Measurements from ENCODE around the gene KCND1.

The KCND1 gene

DNA sequence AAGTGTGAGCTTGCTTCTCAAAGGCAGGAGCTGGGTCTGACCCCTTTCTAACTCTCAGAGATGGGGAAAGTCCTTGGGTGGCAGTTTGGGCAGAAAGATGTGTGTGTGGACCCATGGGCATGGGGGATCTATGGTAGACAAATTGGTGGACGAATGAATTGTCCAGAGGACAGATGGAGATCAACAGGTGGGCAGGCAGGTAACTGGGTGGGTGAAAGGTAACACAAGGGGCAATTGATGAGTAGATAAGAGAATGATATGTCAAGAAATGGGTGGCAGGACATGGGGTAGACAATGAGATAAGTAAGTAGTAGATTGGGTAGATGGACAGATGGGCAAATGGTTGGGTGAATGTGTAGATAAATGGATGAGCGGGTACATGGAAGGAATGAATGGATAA, 2.9 kb upstream of the KCND1 start:
- Histone ChIP-seq H3K4me1 (ENCODE audit: control insufficient read depth, insufficient read depth, low read length, poor library complexity, severe bottlenecking) (no peaks in the 10 kb centered on the region), H3K27ac (ENCODE audit: low read depth, low read length, severe bottlenecking) (no peak overlapping the region), H3K36me3 (ENCODE audit: control insufficient read depth, insufficient read depth, low read length) (peaks cover 20% of the 10 kb centered on the region), H3K9me3 (ENCODE audit: control insufficient read depth, low read length) (no peaks in the 10 kb centered on the region), H3K4me3 (ENCODE audit: extremely low read depth, insufficient read depth, low read length, poor library complexity, severe bottlenecking) (no peak overlapping the region)
- 67 to 90% methylated on average over 1 to 2 of the region's 2 CpGs for WGBS, 2 experiments (ENCODE audit: insufficient coverage in 2 of 2)

- Histone ChIP-seq H3K9me3 (ENCODE audit: control insufficient read depth, low read length) (no peaks in the 10 kb centered on the region), H3K4me1 (ENCODE audit: control insufficient read depth, insufficient read depth, low read length, poor library complexity, severe bottlenecking) (no peaks in the 10 kb centered on the region), H3K36me3 (ENCODE audit: control insufficient read depth, insufficient read depth, low read length) (peaks cover 20% of the 10 kb centered on the region), H3K4me3 (ENCODE audit: extremely low read depth, insufficient read depth, low read length, poor library complexity, severe bottlenecking) (no peak overlapping the region), H3K27ac (ENCODE audit: low read depth, low read length, severe bottlenecking) (no peak overlapping the region)
- WGBS, 2 experiments (ENCODE audit: insufficient coverage in 2 of 2) = no CpG with 5 or more reads among the region's 3 CpGs
These were observed 2.4 kb upstream of the KCND1 start for GRCh38 chrX:48974033-48974432.

DNA sequence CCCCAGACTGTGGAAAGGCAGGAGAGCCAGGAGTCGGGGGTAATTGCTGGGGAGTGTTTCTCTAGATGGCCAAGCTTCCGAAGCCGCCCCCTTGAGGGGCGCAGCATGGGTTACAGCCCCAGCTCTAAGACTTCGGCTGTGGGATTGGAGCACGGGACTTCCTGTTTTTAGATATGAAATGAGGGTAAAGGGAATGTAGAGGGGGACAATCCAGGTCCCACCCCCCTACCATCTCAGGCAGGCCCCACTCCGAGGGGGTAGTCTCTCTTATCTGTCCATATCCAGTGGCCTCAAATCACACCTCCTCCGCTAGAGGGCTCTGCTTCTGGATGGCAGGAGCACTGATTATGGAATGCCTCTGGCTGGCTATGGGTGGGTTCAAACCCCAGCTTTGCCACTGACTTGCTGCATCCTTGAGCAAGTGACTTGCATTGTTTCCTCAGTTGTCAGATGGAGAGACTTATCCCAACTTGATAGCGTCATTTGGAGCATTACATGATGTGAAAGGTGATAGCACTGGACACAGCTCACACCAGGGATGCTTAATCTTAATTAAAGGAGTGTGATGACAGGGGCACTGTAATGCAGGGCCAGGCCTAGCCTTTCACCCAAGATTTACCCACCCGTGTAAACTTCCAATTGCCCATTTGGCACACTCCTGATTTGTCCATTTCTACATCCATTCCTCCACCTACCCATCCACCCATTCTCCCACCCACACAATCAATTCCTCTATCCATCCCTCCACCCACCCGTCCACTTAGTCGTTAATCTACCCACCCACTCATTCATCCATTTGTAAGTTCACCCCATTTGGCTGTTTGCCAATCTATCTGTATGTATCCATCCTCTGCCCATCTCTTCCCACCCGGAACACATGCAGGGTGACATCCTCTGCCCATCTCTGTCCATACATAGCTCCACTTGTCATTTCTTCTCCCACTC, 848 bp upstream of the KCND1 start:
- Histone ChIP-seq H3K36me3 (ENCODE audit: control insufficient read depth, insufficient read depth, low read length) (peaks cover 12% of the 10 kb centered on the region), H3K4me3 (ENCODE audit: extremely low read depth, insufficient read depth, low read length, poor library complexity, severe bottlenecking) (peak overlapping the region; percentile 28), H3K4me1 (ENCODE audit: control insufficient read depth, insufficient read depth, low read length, poor library complexity, severe bottlenecking) (peaks cover 3% of the 10 kb centered on the region), H3K9me3 (ENCODE audit: control insufficient read depth, low read length) (no peaks in the 10 kb centered on the region), H3K27ac (ENCODE audit: low read depth, low read length, severe bottlenecking) (no peak overlapping the region)
- WGBS, 2 experiments (ENCODE audit: insufficient coverage in 2 of 2) = 56 to 83% methylated on average over 4 to 8 of the region's 13 CpGs

DNA sequence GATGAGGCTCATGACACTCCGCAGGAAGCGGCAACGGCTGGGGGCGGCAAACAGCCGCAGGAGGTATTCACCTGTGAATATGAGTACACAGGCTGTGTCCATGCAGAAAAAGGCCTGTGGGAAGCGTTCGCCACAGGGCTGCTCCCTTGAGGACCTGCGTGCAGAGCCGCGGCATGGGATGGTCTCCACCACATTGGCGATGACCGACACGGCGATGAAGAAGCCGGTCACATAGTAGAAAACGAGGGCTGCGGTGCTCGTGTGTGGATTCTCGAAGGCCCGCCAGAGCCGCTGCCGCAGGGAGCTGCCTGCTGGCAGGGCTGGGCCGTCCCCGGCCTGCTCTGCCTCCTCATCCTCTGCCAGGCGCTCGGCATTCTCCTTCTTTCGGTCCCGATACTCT, 2.2 kb downstream of the KCND1 start:
- WGBS, 2 experiments (ENCODE audit: insufficient coverage in 2 of 2) = 95 to 96% methylated on average over 10 to 22 of the region's 28 CpGs
- H3K4me1 ChIP-seq (ENCODE audit: control insufficient read depth, insufficient read depth, low read length, poor library complexity, severe bottlenecking) = peaks cover 8% of the 10 kb centered on the region
- no peak overlapping the region for H3K4me3 ChIP-seq (ENCODE audit: extremely low read depth, insufficient read depth, low read length, poor library complexity, severe bottlenecking)
- no peaks in the 10 kb centered on the region for H3K9me3 ChIP-seq (ENCODE audit: control insufficient read depth, low read length)
- no peak overlapping the region for H3K27ac ChIP-seq (ENCODE audit: low read depth, low read length, severe bottlenecking)
- H3K36me3 ChIP-seq (ENCODE audit: control insufficient read depth, insufficient read depth, low read length) = peaks cover 9% of the 10 kb centered on the region

- Histone ChIP-seq H3K4me3 (ENCODE audit: extremely low read depth, insufficient read depth, low read length, poor library complexity, severe bottlenecking) (no peak overlapping the region), H3K9me3 (ENCODE audit: control insufficient read depth, low read length) (no peaks in the 10 kb centered on the region), H3K27ac (ENCODE audit: low read depth, low read length, severe bottlenecking) (no peak overlapping the region), H3K4me1 (ENCODE audit: control insufficient read depth, insufficient read depth, low read length, poor library complexity, severe bottlenecking) (peaks cover 8% of the 10 kb centered on the region), H3K36me3 (ENCODE audit: control insufficient read depth, insufficient read depth, low read length) (peaks cover 9% of the 10 kb centered on the region)
- no CpG with 5 or more reads among the region's 1 CpG for WGBS, 2 experiments (ENCODE audit: insufficient coverage in 2 of 2)
These were observed 3.3 kb downstream of the KCND1 start for GRCh38 chrX:48968377-48968776.

DNA sequence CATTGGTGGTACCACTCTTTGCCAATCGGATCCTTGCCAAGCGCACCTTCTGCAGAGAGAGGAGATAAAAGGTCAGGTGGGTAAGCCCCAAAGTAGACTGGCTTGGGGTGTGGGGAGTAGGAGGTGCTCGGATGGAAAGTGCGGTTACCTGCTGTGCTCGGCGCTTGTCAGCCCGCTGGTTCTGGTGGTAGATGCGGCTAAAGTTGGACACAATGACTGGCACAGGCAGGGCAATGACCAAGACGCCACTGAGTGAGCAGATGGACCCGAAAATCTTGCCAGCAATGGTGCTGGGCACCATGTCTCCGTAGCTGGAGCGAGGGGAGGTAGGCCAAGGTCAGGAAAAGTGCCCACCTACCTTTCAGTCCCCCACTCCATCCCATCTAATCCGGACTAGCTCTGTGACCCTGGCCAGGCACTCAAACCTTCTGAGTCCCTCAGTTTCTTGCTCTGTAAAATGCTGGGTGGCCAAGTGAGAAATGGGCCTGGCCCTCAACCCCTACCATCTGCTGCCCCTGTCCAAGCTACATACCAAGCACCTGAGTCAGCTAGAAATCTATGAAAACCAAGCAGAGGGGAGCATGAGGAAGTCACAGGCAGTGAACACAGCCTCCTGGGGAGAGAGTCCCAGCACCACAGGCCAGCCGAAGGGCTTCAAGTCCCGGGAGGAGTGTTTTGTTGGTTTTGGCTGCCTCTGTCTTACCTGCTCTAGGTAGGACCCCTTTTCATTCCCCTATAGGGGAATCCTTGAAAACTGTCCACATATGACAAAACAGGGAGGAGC, 4.7 kb downstream of the KCND1 start:
- Histone ChIP-seq H3K4me1 (ENCODE audit: control insufficient read depth, insufficient read depth, low read length, poor library complexity, severe bottlenecking) (peaks cover 14% of the 10 kb centered on the region), H3K4me3 (ENCODE audit: extremely low read depth, insufficient read depth, low read length, poor library complexity, severe bottlenecking) (no peak overlapping the region), H3K27ac (ENCODE audit: low read depth, low read length, severe bottlenecking) (no peak overlapping the region), H3K9me3 (ENCODE audit: control insufficient read depth, low read length) (no peaks in the 10 kb centered on the region), H3K36me3 (ENCODE audit: control insufficient read depth, insufficient read depth, low read length) (peaks cover 9% of the 10 kb centered on the region)
- WGBS, 2 experiments (ENCODE audit: insufficient coverage in 2 of 2) = 88 to 98% methylated on average over 4 to 6 of the region's 15 CpGs

DNA sequence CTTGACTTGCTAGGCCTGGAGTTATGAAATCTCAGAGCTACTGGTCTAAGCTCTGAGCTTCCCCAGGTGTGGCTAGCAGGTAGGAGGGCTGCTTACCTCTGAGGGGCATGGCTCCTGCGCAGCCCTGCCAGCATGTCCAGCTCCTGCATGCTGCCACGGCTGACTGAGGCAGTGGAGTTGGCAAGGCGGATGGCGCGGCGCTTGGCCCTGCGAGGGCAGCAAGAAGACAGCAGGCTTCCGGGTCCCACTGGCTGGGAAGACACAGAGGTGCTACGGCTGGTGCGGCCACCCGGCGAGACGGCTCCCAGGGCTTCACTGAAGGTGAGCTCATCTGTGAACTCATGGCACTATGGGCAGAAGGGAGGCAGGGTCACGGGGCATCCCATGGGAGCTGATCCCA, 5.7 kb downstream of the KCND1 start:
- H3K9me3 ChIP-seq (ENCODE audit: control insufficient read depth, low read length) = no peaks in the 10 kb centered on the region
- WGBS, 2 experiments (ENCODE audit: insufficient coverage in 2 of 2) = 96 to 98% methylated on average over 8 to 14 of the region's 14 CpGs
- H3K36me3 ChIP-seq (ENCODE audit: control insufficient read depth, insufficient read depth, low read length) = peaks cover 9% of the 10 kb centered on the region
- H3K4me3 ChIP-seq (ENCODE audit: extremely low read depth, insufficient read depth, low read length, poor library complexity, severe bottlenecking) = no peak overlapping the region
- no peak overlapping the region for H3K27ac ChIP-seq (ENCODE audit: low read depth, low read length, severe bottlenecking)
- H3K4me1 ChIP-seq (ENCODE audit: control insufficient read depth, insufficient read depth, low read length, poor library complexity, severe bottlenecking) = peaks cover 14% of the 10 kb centered on the region

GRCh38 chrX:48961585-48962091, 10.0 kb downstream of the KCND1 start:
- peak overlapping the region; percentile 59 for H3K27ac ChIP-seq (ENCODE audit: low read depth, low read length, severe bottlenecking)
- WGBS, 2 experiments (ENCODE audit: insufficient coverage in 2 of 2) = 38 to 71% methylated on average over 2 to 3 of the region's 5 CpGs
- peaks cover 5% of the 10 kb centered on the region for H3K4me1 ChIP-seq (ENCODE audit: control insufficient read depth, insufficient read depth, low read length, poor library complexity, severe bottlenecking)
- H3K36me3 ChIP-seq (ENCODE audit: control insufficient read depth, insufficient read depth, low read length) = peaks cover 9% of the 10 kb centered on the region
- no peaks in the 10 kb centered on the region for H3K9me3 ChIP-seq (ENCODE audit: control insufficient read depth, low read length)
- H3K4me3 ChIP-seq (ENCODE audit: extremely low read depth, insufficient read depth, low read length, poor library complexity, severe bottlenecking) = no peak overlapping the region

DNA sequence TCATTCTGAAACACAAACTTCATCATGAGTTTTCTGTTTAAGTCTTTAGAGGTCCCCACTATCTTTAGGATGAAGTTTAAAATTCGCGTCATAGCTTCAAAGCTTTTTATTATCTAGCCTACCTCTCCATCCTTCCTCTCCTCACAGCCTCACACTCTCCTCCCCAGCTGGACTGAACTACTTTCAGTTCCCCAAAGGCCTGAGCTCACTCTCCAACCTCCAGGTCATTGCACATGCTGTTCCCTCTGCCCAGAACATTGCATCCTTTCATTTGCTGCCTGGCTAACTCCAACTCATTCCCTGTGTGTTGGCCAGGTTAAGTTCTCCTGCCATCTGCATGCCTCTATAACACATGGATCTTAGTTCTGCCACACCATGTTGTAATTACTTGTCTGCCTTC, 11.4 kb downstream of the KCND1 start:
- no CpG with 5 or more reads among the region's 2 CpGs for WGBS, 2 experiments (ENCODE audit: insufficient coverage in 2 of 2)
- H3K9me3 ChIP-seq (ENCODE audit: control insufficient read depth, low read length) = no peaks in the 10 kb centered on the region
- peaks cover 11% of the 10 kb centered on the region for H3K36me3 ChIP-seq (ENCODE audit: control insufficient read depth, insufficient read depth, low read length)
- H3K4me1 ChIP-seq (ENCODE audit: control insufficient read depth, insufficient read depth, low read length, poor library complexity, severe bottlenecking) = peaks cover 5% of the 10 kb centered on the region
- H3K27ac ChIP-seq (ENCODE audit: low read depth, low read length, severe bottlenecking) = no peak overlapping the region
- H3K4me3 ChIP-seq (ENCODE audit: extremely low read depth, insufficient read depth, low read length, poor library complexity, severe bottlenecking) = no peak overlapping the region

GRCh38 chrX:48958635-48959094, 13.0 kb downstream of the KCND1 start:
- WGBS, 2 experiments (ENCODE audit: insufficient coverage in 2 of 2) = 3 to 4% methylated on average over 9 to 11 of the region's 21 CpGs
- peak overlapping the region; percentile 52 for H3K4me3 ChIP-seq (ENCODE audit: extremely low read depth, insufficient read depth, low read length, poor library complexity, severe bottlenecking)

More at GRCh38 chrX:48958635-48959094, 13.0 kb downstream of the KCND1 start:
- H3K4me1 ChIP-seq (ENCODE audit: control insufficient read depth, insufficient read depth, low read length, poor library complexity, severe bottlenecking) = peaks cover 5% of the 10 kb centered on the region
- H3K27ac ChIP-seq (ENCODE audit: low read depth, low read length, severe bottlenecking) = peak overlapping the region; percentile 100
- H3K36me3 ChIP-seq (ENCODE audit: control insufficient read depth, insufficient read depth, low read length) = peaks cover 18% of the 10 kb centered on the region
- H3K9me3 ChIP-seq (ENCODE audit: control insufficient read depth, low read length) = no peaks in the 10 kb centered on the region

All from mesodermal cell (in vitro differentiated cells).